HEK293 (cell line): ENCODE results near the gene EXOSC9.

Experiments used
- CTCF ChIA-PET: fragments of 350-600 bp; formaldehyde crosslinking; extraction: SDS; loops from one replicate; lab custom pipeline; 2021; ENCODE audit warnings: antibody characterized with exemption; lab: Yijun Ruan, JAX
- POLR2A ChIA-PET: fragments of 300-600 bp; formaldehyde crosslinking; extraction: SDS; loops from one replicate; lab custom pipeline; 2020; ENCODE audit warnings: antibody characterized with exemption, inconsistent platforms; lab: Yijun Ruan, JAX
- H3K27ac ChIP-seq: fragments of 200-500 bp; sonication (Bioruptor generic); 2 replicates; pipeline ENCODE4 v1.5.1; 2014; ENCODE audit warnings: low read depth, low read length, control low read depth, inconsistent platforms; ENCODE audit errors: extremely low read depth
- H3K36me3 ChIP-seq, 2 experiments: fragments of 200-500 bp in 1 of 2; sonication (Bioruptor generic) in 1 of 2; 1 replicate in 1 of 2; 2 replicates in 1 of 2; pipeline ENCODE4 v1.5.1; 2014 to 2017; ENCODE audit warnings: inconsistent platforms in 2 of 2, low read length in 2 of 2; ENCODE audit not compliant: control insufficient read depth in 2 of 2, insufficient read depth in 1 of 2
- H3K4me1 ChIP-seq: fragments of 200-500 bp; sonication (Bioruptor generic); 2 replicates; pipeline ENCODE4 v1.5.1; 2014; ENCODE audit warnings: mild to moderate bottlenecking, low read length, inconsistent platforms; ENCODE audit not compliant: control insufficient read depth, insufficient read depth
- H3K4me3 ChIP-seq: 2 replicates; pipeline ENCODE4 v1.5.1; 2011; ENCODE audit warnings: low read depth, mild to moderate bottlenecking, control low read depth, low read length, moderate library complexity
- H3K9me3 ChIP-seq: fragments of 200-500 bp; sonication (Bioruptor generic); 2 replicates; pipeline ENCODE4 v1.5.1; 2014; ENCODE audit warnings: low read depth, low read length, inconsistent platforms; ENCODE audit not compliant: control insufficient read depth, insufficient read depth
- BCL11A ChIP-seq: fragments of 450-650 bp; formaldehyde crosslinking; IDR thresholded peaks from 2 replicates; pipeline ENCODE4 v1.5.1; 2016; ENCODE audit warnings: low read depth, missing biosample characterization, missing genetic modification characterization
- BCL11B ChIP-seq: fragments of 450-650 bp; formaldehyde crosslinking; IDR thresholded peaks from 2 replicates; pipeline ENCODE4 v1.5.1; 2016; ENCODE audit warnings: low read depth, missing biosample characterization, missing genetic modification characterization
- KLF1 ChIP-seq: fragments of 450-650 bp; formaldehyde crosslinking; IDR thresholded peaks from 2 replicates; pipeline ENCODE4 v1.5.1; 2016; ENCODE audit warnings: missing biosample characterization, missing genetic modification characterization
- ZBTB10 ChIP-seq: fragments of 450-650 bp; formaldehyde crosslinking; IDR thresholded peaks from 2 replicates; pipeline ENCODE4 v1.5.1; 2016; ENCODE audit warnings: missing biosample characterization, missing genetic modification characterization
- ZBTB20 ChIP-seq: fragments of 450-650 bp; formaldehyde crosslinking; IDR thresholded peaks from 2 replicates; pipeline ENCODE4 v1.5.1; 2016; ENCODE audit warnings: missing biosample characterization, missing genetic modification characterization
- ZBTB6 ChIP-seq: fragments of 450-650 bp; formaldehyde crosslinking; IDR thresholded peaks from 2 replicates; pipeline ENCODE4 v1.5.1; 2017; ENCODE audit warnings: missing biosample characterization, missing genetic modification characterization
- ZFP3 ChIP-seq: fragments of 450-650 bp; formaldehyde crosslinking; IDR thresholded peaks from 2 replicates; pipeline ENCODE4 v1.5.1; 2016; ENCODE audit warnings: low read depth, missing biosample characterization, missing genetic modification characterization
- ZNF10 ChIP-seq: fragments of 450-650 bp; formaldehyde crosslinking; IDR thresholded peaks from 2 replicates; pipeline ENCODE4 v1.5.1; 2017; ENCODE audit warnings: missing biosample characterization, missing genetic modification characterization
- ZNF132 ChIP-seq: fragments of 450-650 bp; formaldehyde crosslinking; IDR thresholded peaks from 2 replicates; pipeline ENCODE4 v1.5.1; 2017; ENCODE audit warnings: missing biosample characterization, missing genetic modification characterization, borderline replicate concordance
- ZNF426 ChIP-seq: fragments of 450-650 bp; formaldehyde crosslinking; IDR thresholded peaks from 2 replicates; pipeline ENCODE4 v1.5.1; 2017; ENCODE audit warnings: missing biosample characterization, missing genetic modification characterization, mild to moderate bottlenecking, inconsistent platforms, moderate library complexity
- ZNF747 ChIP-seq: fragments of 450-650 bp; formaldehyde crosslinking; IDR thresholded peaks from 2 replicates; pipeline ENCODE4 v1.5.1; 2016; ENCODE audit warnings: missing biosample characterization, missing genetic modification characterization
- ZNF776 ChIP-seq: fragments of 450-650 bp; formaldehyde crosslinking; IDR thresholded peaks from 2 replicates; pipeline ENCODE4 v1.5.0; 2017; ENCODE audit warnings: missing biosample characterization, missing genetic modification characterization, borderline replicate concordance
- ZNF791 ChIP-seq: fragments of 450-650 bp; formaldehyde crosslinking; IDR thresholded peaks from 2 replicates; pipeline ENCODE4 v1.5.1; 2016; ENCODE audit warnings: missing biosample characterization, missing genetic modification characterization
- ZNF830 ChIP-seq: fragments of 450-650 bp; IDR thresholded peaks from 2 replicates; pipeline ENCODE4 v1.5.0; 2018; ENCODE audit warnings: missing biosample characterization, missing genetic modification characterization, low read depth, mild to moderate bottlenecking, moderate library complexity
- TF ChIP-seq, protein P1 (sequence below): fragments of 450-650 bp; formaldehyde crosslinking; IDR thresholded peaks from 2 replicates; pipeline ENCODE4 v1.5.1; 2016; ENCODE audit warnings: missing biosample characterization, missing genetic modification characterization, borderline replicate concordance
- TF ChIP-seq, protein P2 (sequence below): fragments of 450-650 bp; IDR thresholded peaks from 2 replicates; pipeline ENCODE4 v1.5.1; 2018; ENCODE audit warnings: missing biosample characterization, mild to moderate bottlenecking, missing genetic modification characterization
- TF ChIP-seq, protein P3 (sequence below): fragments of 450-650 bp; formaldehyde crosslinking; IDR thresholded peaks from 2 replicates; pipeline ENCODE4 v1.5.0; 2017; ENCODE audit warnings: missing biosample characterization, missing genetic modification characterization, borderline replicate concordance
- TF ChIP-seq, protein P4 (sequence below): sonication (generic); formaldehyde crosslinking; IDR thresholded peaks from 2 replicates; pipeline ENCODE4 v1.8.1; 2022; ENCODE audit warnings: mild to moderate bottlenecking, moderate library complexity, missing genetic modification reagents

The EXOSC9 gene

GRCh38 chr4:121760205-121760604 lies 40.9 kb upstream of the EXOSC9 start (continued):
- TF ChIP-seq, protein P1, sequence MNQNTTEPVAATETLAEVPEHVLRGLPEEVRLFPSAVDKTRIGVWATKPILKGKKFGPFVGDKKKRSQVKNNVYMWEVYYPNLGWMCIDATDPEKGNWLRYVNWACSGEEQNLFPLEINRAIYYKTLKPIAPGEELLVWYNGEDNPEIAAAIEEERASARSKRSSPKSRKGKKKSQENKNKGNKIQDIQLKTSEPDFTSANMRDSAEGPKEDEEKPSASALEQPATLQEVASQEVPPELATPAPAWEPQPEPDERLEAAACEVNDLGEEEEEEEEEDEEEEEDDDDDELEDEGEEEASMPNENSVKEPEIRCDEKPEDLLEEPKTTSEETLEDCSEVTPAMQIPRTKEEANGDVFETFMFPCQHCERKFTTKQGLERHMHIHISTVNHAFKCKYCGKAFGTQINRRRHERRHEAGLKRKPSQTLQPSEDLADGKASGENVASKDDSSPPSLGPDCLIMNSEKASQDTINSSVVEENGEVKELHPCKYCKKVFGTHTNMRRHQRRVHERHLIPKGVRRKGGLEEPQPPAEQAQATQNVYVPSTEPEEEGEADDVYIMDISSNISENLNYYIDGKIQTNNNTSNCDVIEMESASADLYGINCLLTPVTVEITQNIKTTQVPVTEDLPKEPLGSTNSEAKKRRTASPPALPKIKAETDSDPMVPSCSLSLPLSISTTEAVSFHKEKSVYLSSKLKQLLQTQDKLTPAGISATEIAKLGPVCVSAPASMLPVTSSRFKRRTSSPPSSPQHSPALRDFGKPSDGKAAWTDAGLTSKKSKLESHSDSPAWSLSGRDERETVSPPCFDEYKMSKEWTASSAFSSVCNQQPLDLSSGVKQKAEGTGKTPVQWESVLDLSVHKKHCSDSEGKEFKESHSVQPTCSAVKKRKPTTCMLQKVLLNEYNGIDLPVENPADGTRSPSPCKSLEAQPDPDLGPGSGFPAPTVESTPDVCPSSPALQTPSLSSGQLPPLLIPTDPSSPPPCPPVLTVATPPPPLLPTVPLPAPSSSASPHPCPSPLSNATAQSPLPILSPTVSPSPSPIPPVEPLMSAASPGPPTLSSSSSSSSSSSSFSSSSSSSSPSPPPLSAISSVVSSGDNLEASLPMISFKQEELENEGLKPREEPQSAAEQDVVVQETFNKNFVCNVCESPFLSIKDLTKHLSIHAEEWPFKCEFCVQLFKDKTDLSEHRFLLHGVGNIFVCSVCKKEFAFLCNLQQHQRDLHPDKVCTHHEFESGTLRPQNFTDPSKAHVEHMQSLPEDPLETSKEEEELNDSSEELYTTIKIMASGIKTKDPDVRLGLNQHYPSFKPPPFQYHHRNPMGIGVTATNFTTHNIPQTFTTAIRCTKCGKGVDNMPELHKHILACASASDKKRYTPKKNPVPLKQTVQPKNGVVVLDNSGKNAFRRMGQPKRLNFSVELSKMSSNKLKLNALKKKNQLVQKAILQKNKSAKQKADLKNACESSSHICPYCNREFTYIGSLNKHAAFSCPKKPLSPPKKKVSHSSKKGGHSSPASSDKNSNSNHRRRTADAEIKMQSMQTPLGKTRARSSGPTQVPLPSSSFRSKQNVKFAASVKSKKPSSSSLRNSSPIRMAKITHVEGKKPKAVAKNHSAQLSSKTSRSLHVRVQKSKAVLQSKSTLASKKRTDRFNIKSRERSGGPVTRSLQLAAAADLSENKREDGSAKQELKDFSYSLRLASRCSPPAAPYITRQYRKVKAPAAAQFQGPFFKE (tag by site-specific recombination) = no peak
- TF ChIP-seq BCL11A = no peak
- TF ChIP-seq ZBTB20 = no peak

DNA sequence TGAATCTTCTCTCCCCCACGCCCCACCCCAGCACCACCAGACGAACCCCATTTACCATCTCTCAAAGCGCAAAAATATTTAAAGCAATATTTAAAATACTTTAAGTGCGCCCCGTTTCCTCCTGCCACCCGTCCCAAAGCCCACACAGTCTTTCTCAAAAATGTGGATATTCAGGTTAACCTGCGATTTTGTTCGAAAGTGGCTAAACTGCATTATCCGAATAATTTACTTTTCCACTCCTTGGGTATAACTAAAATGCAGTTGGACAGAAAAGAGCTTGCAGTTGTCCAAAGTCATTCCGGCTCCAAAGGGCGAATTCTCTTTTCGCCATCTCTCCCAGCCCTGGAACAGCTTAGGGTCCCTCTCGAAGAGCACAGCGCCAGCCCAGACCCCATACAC lies 36.8 kb upstream of the EXOSC9 start:
- peak overlapping the region; percentile 43 for H3K4me3 ChIP-seq
- no peaks in the 10 kb centered on the region for H3K4me1 ChIP-seq
- H3K27ac ChIP-seq = no peak overlapping the region
- H3K9me3 ChIP-seq = no peaks in the 10 kb centered on the region
- POLR2A ChIA-PET = no interaction called here
- TF ChIP-seq ZNF10 = no peak
- TF ChIP-seq ZFP3 = no peak
- no peak for TF ChIP-seq BCL11B (tag by site-specific recombination)
- no peak for TF ChIP-seq ZNF747 (tag by site-specific recombination)
- no peak for TF ChIP-seq ZNF132 (tag by site-specific recombination)
- TF ChIP-seq ZNF776 (tag by site-specific recombination) = no peak
- TF ChIP-seq, protein P2, sequence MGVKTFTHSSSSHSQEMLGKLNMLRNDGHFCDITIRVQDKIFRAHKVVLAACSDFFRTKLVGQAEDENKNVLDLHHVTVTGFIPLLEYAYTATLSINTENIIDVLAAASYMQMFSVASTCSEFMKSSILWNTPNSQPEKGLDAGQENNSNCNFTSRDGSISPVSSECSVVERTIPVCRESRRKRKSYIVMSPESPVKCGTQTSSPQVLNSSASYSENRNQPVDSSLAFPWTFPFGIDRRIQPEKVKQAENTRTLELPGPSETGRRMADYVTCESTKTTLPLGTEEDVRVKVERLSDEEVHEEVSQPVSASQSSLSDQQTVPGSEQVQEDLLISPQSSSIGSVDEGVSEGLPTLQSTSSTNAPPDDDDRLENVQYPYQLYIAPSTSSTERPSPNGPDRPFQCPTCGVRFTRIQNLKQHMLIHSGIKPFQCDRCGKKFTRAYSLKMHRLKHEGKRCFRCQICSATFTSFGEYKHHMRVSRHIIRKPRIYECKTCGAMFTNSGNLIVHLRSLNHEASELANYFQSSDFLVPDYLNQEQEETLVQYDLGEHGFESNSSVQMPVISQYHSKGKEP = no peak
- no peak for TF ChIP-seq KLF1 (tag by site-specific recombination)
- TF ChIP-seq, protein P3, sequence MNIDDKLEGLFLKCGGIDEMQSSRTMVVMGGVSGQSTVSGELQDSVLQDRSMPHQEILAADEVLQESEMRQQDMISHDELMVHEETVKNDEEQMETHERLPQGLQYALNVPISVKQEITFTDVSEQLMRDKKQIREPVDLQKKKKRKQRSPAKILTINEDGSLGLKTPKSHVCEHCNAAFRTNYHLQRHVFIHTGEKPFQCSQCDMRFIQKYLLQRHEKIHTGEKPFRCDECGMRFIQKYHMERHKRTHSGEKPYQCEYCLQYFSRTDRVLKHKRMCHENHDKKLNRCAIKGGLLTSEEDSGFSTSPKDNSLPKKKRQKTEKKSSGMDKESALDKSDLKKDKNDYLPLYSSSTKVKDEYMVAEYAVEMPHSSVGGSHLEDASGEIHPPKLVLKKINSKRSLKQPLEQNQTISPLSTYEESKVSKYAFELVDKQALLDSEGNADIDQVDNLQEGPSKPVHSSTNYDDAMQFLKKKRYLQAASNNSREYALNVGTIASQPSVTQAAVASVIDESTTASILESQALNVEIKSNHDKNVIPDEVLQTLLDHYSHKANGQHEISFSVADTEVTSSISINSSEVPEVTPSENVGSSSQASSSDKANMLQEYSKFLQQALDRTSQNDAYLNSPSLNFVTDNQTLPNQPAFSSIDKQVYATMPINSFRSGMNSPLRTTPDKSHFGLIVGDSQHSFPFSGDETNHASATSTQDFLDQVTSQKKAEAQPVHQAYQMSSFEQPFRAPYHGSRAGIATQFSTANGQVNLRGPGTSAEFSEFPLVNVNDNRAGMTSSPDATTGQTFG (tag by site-specific recombination) = no peak
- TF ChIP-seq, protein P4, sequence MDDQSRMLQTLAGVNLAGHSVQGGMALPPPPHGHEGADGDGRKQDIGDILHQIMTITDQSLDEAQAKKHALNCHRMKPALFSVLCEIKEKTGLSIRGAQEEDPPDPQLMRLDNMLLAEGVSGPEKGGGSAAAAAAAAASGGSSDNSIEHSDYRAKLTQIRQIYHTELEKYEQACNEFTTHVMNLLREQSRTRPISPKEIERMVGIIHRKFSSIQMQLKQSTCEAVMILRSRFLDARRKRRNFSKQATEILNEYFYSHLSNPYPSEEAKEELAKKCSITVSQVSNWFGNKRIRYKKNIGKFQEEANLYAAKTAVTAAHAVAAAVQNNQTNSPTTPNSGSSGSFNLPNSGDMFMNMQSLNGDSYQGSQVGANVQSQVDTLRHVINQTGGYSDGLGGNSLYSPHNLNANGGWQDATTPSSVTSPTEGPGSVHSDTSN (CRISPR knock-in tag) = no peak
- no peak for TF ChIP-seq ZBTB6
- no peak for TF ChIP-seq ZNF791
- TF ChIP-seq ZNF426 = no peak
- no peak for TF ChIP-seq ZNF830 (tag by site-specific recombination)
- TF ChIP-seq ZBTB10 (tag by site-specific recombination) = no peak
- H3K36me3 ChIP-seq = no peaks in the 10 kb centered on the region
- CTCF ChIA-PET = no interaction called here
